HG03066 (cell line): ENCODE measurements around the gene SLC39A8.
"Not testable (repeated sequence)": the region's sequence is repeated elsewhere in the genome, so short reads cannot be mapped to it uniquely, and the experiment has no call there.

Experiments used
- ATAC-seq: cut with Tn5 transposase; IDR thresholded peaks from one replicate; pipeline ENCODE4 v1.9.1; 2021; ENCODE audit warnings: low read depth; ENCODE audit not compliant: unreplicated experiment

SLC39A8 gene

GRCh38 chr4:102308032-102308799 is 37.1 kb downstream of the SLC39A8 start:
- ATAC-seq: no peak

- ATAC-seq: no peak
These were observed 39.6 kb downstream of the SLC39A8 start for GRCh38 chr4:102305666-102306065.

DNA sequence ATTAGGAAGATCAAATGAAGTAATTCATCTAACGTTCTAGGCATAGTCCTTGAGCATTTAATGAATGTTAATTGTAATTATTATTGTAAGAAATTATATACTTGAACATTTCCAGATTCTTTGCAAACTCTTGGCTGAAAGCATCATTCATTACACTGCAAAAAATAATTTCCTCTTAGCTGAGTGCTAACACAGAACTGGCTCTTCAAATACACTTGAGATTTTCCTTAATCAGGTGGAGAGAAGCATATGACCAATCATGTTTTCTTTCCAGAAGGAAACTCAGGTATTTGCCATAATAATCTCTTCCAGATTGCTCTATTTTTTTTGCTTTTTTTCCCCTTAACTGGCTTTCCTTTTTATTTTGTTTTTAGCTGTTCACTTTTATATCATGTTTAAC is 42.5 kb downstream of the SLC39A8 start:
- ATAC-seq: no peak

- ATAC-seq: no peak
These were observed 44.1 kb downstream of the SLC39A8 start for GRCh38 chr4:102301167-102301566.

DNA sequence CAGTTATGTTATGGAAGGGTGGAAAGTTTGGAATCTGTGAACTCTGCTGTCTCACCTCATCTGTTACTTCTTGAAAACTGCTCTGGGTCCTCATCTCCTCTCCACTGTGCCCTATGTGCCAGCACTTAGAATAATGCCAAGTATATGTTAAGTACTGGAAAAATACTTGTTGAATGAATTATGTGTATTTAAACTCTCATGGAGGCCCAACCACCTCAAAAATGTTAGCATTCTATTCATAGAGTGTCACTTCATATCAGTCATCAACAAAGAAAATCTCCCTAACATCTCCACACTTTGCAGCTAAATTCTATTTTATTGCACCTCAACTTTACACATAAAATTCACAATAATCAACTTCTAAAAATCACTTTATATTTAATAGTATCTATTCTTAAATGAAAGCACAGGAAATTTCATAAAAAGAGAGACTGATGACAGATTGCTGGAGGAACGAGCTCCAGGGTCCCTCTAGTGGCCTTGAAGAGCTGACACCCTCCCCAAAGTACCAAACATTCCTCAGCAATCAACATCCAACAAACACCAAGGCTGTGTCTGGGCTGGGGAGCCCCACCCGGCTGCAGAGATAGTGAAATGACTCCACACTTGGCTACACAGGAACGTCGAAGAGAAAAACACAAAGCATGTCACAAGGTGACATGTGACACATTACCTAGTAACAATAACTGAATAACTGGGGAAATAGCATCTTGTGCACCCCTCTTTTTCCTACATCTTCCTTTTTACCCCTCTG is 45.8 kb downstream of the SLC39A8 start:
- peak; percentile 89 for ATAC-seq

DNA sequence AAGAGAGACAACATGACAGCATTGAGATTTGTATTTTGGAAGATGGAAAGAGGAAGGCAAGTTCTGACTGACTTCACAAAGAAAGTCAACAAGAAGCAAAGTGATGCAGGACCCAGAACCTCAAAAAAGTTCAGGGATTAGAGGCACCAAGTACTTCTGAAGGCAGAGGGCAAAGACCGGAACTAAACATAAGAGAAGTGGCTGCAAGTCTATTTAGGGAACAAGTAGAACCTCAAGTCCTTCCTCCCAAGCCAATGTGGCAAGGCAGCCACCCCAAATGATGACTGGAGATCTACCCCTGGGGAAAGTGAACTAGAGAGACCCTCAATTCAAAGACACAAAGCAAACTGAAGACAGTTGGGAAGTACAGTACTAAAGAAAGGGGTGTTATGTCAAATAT is 46.6 kb downstream of the SLC39A8 start:
- no peak for ATAC-seq

DNA sequence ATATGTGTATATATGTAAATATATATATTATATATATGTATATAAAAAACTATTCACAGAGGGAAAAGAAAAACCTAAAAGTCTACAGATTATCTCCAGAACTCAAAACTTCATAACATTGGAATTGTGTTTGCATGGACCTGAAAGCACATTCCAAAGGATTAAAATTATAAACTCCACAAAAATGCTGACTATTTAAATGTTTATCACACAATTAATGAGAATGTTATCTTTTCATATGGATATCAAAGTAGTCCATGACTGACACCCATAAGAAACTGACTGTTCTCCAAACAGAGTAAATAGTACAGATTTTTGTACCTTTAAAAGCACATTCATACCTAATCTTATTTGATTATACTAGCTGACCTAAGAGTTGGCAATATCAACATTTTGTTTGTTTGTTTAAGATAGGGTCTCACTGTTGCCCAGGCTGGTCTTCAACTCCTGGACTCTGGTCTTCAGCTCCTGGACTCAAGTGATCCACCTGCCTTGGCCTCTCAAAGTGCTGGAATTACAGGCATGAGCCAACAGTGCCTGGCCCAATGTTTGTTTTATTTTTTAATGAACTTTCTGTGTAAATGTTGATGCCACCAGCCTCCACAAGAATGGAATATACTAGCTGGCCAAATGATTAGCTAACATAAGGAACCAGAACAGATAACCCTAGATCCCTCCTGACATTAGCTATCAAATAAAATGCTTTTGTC is 50.0 kb downstream of the SLC39A8 start:
- no peak for ATAC-seq

GRCh38 chr4:102288497-102288896 is 56.8 kb downstream of the SLC39A8 start:
- ATAC-seq: no peak

DNA sequence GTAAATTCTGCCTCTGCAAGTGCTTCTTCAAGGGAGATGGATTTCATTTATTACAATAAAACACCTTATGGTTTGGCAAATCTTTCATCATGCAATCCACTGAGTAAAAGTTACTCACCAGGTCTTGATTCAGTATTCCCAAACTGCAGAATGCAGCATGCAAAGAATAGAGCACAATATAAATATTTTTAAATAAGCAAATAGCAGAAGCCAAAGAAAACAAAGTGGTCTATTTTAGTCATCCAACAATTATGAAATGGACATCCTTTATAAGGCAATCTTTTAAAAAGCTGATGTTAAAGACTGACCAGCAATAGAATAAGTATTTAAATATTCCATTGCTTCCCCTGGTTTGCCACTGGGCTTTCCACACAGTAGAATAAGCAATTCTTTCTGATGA is 59.5 kb downstream of the SLC39A8 start:
- no peak for ATAC-seq

DNA sequence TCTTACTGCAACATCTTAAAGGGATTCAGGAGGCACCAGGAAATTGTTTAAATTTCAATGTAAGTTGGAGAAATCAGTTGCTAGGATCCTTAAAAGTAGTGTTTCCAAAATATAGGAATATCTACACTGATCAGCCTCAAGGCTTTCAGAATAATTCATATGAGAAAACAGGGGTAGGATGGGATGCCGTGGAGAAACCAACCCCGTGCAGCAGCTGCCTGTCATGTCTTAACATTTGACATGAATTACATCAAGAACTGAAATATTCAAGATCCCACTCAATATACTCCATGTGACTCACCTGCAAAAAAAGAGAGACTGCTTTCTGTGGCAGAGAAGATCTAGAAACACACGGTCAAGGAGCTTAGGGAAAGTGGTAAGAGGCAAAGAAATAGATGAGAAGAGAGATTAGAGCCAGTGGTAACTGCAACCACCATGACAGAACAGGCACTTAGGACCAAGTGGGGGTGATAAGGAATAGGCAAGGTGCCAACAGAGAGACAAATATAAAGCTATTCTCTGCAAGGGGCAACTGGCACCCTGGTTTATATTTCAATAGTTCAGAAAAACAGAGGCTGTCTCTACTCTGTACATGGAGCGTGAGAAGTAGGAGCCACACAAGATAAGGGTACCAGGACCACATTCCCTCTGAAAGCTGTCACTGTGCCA is 64.0 kb downstream of the SLC39A8 start:
- ATAC-seq: no peak

GRCh38 chr4:102273317-102273716 is 72.0 kb downstream of the SLC39A8 start:
- ATAC-seq: not testable (repeated sequence)

DNA sequence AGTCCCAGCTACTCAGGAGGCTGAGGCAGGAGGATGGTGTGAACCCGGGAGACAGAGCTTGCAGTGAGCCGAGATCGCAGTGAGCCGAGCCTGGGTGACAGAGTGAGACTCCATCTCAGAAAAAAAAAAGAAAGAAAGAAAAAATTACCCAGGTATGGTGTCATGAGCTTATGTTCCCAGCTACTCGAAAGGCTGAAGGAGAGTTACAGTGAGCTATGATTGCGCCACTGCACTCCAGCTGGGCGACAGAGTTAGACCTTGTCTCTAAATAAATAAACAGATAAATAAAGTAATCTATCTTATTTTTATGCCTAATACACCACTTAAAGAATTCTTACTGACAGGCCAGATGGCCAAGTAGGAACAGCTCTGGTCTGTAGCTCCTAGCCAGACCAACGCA is 73.0 kb downstream of the SLC39A8 start:
- ATAC-seq: no peak

DNA sequence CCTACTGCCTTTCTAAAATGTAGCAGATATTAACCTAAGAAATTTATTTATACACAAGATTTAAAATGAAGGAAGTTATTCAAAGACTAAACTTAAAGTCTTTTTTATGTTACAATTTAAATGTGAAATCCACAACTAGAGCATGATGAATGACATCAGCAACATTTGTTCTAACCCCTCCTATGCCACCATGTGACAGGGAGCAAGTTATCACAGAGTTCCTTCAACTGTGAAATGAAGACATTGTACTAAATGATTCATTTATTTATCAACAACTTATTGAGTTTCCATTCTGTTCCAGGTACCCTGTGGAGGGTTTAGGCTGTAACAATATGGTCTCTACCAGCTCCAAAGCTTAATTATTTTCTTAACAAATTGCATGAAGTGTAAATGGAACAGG is 76.9 kb downstream of the SLC39A8 start:
- no peak for ATAC-seq

GRCh38 chr4:102263024-102263787 is 82.1 kb downstream of the SLC39A8 start:
- peak; percentile 80 for ATAC-seq

- ATAC-seq: no peak
These were observed 85.6 kb downstream of the SLC39A8 start for GRCh38 chr4:102259702-102260101.

DNA sequence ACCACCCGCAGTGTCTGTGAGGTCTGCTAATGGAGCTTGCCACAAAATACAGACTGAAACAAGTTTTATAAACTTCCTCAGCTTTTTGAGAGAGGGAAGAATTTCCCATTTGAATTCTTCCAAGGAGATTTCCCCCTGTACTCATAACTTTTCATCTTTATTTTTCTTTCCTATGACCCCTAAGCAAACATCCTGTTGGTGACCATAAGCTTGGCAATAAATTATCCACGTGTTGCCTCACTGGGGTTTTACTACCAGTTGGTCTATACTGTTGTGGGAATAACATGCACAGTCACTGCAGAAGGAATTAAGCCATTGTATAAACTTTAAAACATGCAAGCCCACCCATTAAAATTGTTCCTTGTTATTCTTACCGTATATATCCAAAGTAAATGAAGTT is 86.2 kb downstream of the SLC39A8 start:
- no peak for ATAC-seq

DNA sequence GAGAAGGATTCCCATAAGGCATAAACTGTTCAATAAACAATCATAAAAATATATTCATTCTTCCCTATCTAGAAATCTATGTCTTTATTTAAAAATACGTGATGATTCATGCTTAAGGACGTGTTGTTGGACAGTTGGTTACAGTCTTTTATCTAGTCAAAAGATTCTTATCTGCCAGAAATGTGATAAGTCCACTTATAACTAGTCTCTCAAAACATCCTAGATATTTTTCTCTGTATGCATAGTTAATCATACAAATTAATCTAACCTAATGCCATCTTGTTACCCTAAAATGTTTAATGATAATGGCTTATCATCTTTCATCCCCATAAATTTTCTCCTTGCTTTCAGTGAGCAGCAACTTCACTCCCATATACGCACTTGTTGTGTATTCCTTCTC is 89.0 kb downstream of the SLC39A8 start:
- ATAC-seq: no peak

GRCh38 chr4:102253860-102254259 is 91.4 kb downstream of the SLC39A8 start:
- no peak for ATAC-seq

DNA sequence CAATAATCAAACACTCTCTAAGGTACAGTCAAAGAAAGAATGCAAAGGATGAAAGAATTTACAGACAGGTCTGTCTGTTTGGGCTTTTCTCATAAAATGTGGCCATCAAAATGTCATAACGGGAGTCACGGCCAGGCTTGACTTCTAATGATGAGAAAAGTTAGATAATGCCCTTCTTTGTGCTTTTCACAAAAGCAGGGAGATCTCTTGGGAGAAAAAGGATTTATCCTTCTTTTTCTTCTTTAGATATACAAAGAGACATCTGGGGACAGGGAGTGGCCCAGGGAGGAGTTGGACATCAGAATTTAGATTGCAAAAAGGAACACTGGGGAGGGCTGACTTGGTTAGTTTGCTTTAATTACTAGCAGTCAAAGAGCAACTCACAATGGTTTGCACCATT is 93.1 kb downstream of the SLC39A8 start:
- no peak for ATAC-seq

DNA sequence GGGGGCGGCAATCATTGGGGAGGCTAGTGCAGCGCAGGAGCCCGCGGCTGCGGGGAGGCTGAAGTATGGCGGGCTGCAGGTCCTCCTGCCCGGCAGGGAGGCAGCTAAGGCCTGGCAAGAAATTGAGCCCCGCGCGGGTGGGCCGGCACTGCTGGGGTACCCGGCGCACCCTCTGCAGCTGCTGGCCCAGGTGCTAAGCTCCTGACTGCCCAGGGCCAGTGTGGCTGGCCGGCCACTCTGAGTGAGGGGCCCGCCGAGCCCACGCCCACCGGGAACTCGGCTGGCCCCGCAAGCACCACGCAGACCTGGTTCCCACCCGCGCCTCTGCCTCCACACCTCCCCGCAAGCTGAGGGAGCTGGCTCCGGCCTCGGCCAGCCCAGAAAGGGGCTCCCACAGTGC is 94.9 kb downstream of the SLC39A8 start:
- ATAC-seq: no peak
